ENCODE data around the gene CACNA1H.

- no peak for TF ChIP-seq POLR2A (IDR thresholded peaks at IDR 0.05; ENCODE audit: control extremely low read depth in 1 of 2, low read depth in 2 of 2, low read length in 2 of 2)
- no peak for TF ChIP-seq KDM4A (IDR thresholded peaks at IDR 0.05; ENCODE audit: low read depth, low read length, severe bottlenecking)
- TF ChIP-seq CTCF (IDR thresholded peaks at IDR 0.05; ENCODE audit: control extremely low read depth in 1 of 3, insufficient read depth in 1 of 3, low read depth in 1 of 3, low read length in 3 of 3): no peak
- no peak for TF ChIP-seq TAF1 (IDR thresholded peaks at IDR 0.05; ENCODE audit: low read depth, low read length)
- TF ChIP-seq TCF12 (IDR thresholded peaks at IDR 0.05; ENCODE audit: low read depth, low read length): no peak
- TF ChIP-seq USF2 (IDR thresholded peaks at IDR 0.05; ENCODE audit: low read length): no peak
- TF ChIP-seq CHD1 (IDR thresholded peaks at IDR 0.05; ENCODE audit: low read depth, low read length): no peak
- TF ChIP-seq RAD21 (IDR thresholded peaks at IDR 0.05 in 1 of 2, conservative IDR thresholded peaks at IDR 0.05 in 1 of 2; ENCODE audit: low read depth in 2 of 2, low read length in 2 of 2): no peak
- TF ChIP-seq POU5F1 (IDR thresholded peaks at IDR 0.05; ENCODE audit: low read depth, low read length): no peak
- no peak for TF ChIP-seq EZH2 (IDR thresholded peaks at IDR 0.05; ENCODE audit: low read depth, low read length, severe bottlenecking)
- TF ChIP-seq POLR2AphosphoS5 (IDR thresholded peaks at IDR 0.05; ENCODE audit: low read depth, low read length): no peak
Measured at GRCh38 chr16:1216681-1217400, 63.9 kb downstream of the CACNA1H start.
